ENCODE data around the gene RFFL.

Gene RFFL

GRCh38 chr17:35062308-35062707 lies 1.2 kb downstream of the RFFL start:
- Histone ChIP-seq H3K36me3 (ENCODE audit: control insufficient read depth, insufficient read depth, low read length) (no peaks in the 10 kb centered on the region), H3K4me1 (ENCODE audit: control insufficient read depth, insufficient read depth, low read length) (peaks cover 35% of the 10 kb centered on the region), H3K9me3 (ENCODE audit: control insufficient read depth, insufficient read depth, low read depth, low read length) (no peaks in the 10 kb centered on the region), H3K27me3 (ENCODE audit: control insufficient read depth, insufficient read depth, low read length) (no peaks in the 10 kb centered on the region), H3K27ac (ENCODE audit: low read depth, low read length) (peak overlapping the region; percentile 93; the same call in 1 of the 2 replicates), H3K4me3 (ENCODE audit: low read depth, low read length) (no peak overlapping the region), H3K9ac (ENCODE audit: low read length) (no peak overlapping the region)

- Histone ChIP-seq H3K36me3 (ENCODE audit: control insufficient read depth, insufficient read depth, low read length) (no peaks in the 10 kb centered on the region), H3K4me1 (ENCODE audit: control insufficient read depth, insufficient read depth, low read length) (peaks cover 15% of the 10 kb centered on the region), H3K9me3 (ENCODE audit: control insufficient read depth, insufficient read depth, low read depth, low read length) (no peaks in the 10 kb centered on the region), H3K4me3 (ENCODE audit: low read depth, low read length) (no peak overlapping the region), H3K27ac (ENCODE audit: low read depth, low read length) (no peak overlapping the region), H3K27me3 (ENCODE audit: control insufficient read depth, insufficient read depth, low read length) (no peaks in the 10 kb centered on the region), H3K9ac (ENCODE audit: low read length) (no peak overlapping the region)
These were observed 6.1 kb downstream of the RFFL start for GRCh38 chr17:35057332-35057915.

- Histone ChIP-seq H3K9ac (ENCODE audit: low read length) (no peak overlapping the region), H3K4me3 (ENCODE audit: low read depth, low read length) (no peak overlapping the region), H3K4me1 (ENCODE audit: control insufficient read depth, insufficient read depth, low read length) (peaks cover 23% of the 10 kb centered on the region), H3K27ac (ENCODE audit: low read depth, low read length) (no peak overlapping the region), H3K36me3 (ENCODE audit: control insufficient read depth, insufficient read depth, low read length) (no peaks in the 10 kb centered on the region), H3K27me3 (ENCODE audit: control insufficient read depth, insufficient read depth, low read length) (no peaks in the 10 kb centered on the region), H3K9me3 (ENCODE audit: control insufficient read depth, insufficient read depth, low read depth, low read length) (no peaks in the 10 kb centered on the region)
These were observed 7.5 kb downstream of the RFFL start for GRCh38 chr17:35056013-35056412.

DNA sequence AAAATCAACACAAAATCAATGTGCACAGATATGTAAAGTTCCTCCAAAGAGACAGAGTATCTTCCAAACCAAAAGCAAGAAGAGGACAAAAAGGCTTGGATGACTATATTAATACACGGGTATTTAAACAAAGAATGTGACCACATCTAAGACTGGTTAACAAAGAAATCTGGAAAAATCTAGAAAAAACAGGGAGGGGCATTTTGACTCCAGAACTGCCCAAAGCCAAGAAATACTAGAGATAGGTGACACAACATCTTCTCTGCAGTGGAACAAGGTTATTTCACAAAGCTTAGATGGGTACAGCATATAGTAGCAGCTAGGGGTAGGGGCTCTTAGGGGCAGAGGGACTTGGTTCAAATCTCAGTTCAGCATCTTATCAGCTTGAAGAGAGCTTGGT lies 10.3 kb downstream of the RFFL start:
- Histone ChIP-seq H3K27me3 (ENCODE audit: control insufficient read depth, insufficient read depth, low read length) (no peaks in the 10 kb centered on the region), H3K4me3 (ENCODE audit: low read depth, low read length) (no peak overlapping the region), H3K9ac (ENCODE audit: low read length) (no peak overlapping the region), H3K4me1 (ENCODE audit: control insufficient read depth, insufficient read depth, low read length) (peaks cover 24% of the 10 kb centered on the region), H3K9me3 (ENCODE audit: control insufficient read depth, insufficient read depth, low read depth, low read length) (no peaks in the 10 kb centered on the region), H3K27ac (ENCODE audit: low read depth, low read length) (no peak overlapping the region), H3K36me3 (ENCODE audit: control insufficient read depth, insufficient read depth, low read length) (no peaks in the 10 kb centered on the region)

- H3K9ac ChIP-seq (ENCODE audit: low read length) = no peak overlapping the region
- H3K4me3 ChIP-seq (ENCODE audit: low read depth, low read length) = no peak overlapping the region
- peaks cover 24% of the 10 kb centered on the region for H3K4me1 ChIP-seq (ENCODE audit: control insufficient read depth, insufficient read depth, low read length)
- H3K9me3 ChIP-seq (ENCODE audit: control insufficient read depth, insufficient read depth, low read depth, low read length) = no peaks in the 10 kb centered on the region
- H3K36me3 ChIP-seq (ENCODE audit: control insufficient read depth, insufficient read depth, low read length) = no peaks in the 10 kb centered on the region
- H3K27me3 ChIP-seq (ENCODE audit: control insufficient read depth, insufficient read depth, low read length) = no peaks in the 10 kb centered on the region
- H3K27ac ChIP-seq (ENCODE audit: low read depth, low read length) = no peak overlapping the region
These were observed 10.7 kb downstream of the RFFL start for GRCh38 chr17:35052780-35053179.

GRCh38 chr17:35052241-35052610 lies 11.3 kb downstream of the RFFL start:
- no peak overlapping the region for H3K27ac ChIP-seq (ENCODE audit: low read depth, low read length)
- H3K4me1 ChIP-seq (ENCODE audit: control insufficient read depth, insufficient read depth, low read length) = peaks cover 24% of the 10 kb centered on the region
- no peak overlapping the region for H3K4me3 ChIP-seq (ENCODE audit: low read depth, low read length)
- H3K36me3 ChIP-seq (ENCODE audit: control insufficient read depth, insufficient read depth, low read length) = no peaks in the 10 kb centered on the region
- H3K9me3 ChIP-seq (ENCODE audit: control insufficient read depth, insufficient read depth, low read depth, low read length) = no peaks in the 10 kb centered on the region
- H3K27me3 ChIP-seq (ENCODE audit: control insufficient read depth, insufficient read depth, low read length) = no peaks in the 10 kb centered on the region
- no peak overlapping the region for H3K9ac ChIP-seq (ENCODE audit: low read length)

GRCh38 chr17:35051579-35052240 lies 11.8 kb downstream of the RFFL start:
- H3K27me3 ChIP-seq (ENCODE audit: control insufficient read depth, insufficient read depth, low read length) = no peaks in the 10 kb centered on the region
- no peak overlapping the region for H3K27ac ChIP-seq (ENCODE audit: low read depth, low read length)
- H3K36me3 ChIP-seq (ENCODE audit: control insufficient read depth, insufficient read depth, low read length) = no peaks in the 10 kb centered on the region
- H3K9ac ChIP-seq (ENCODE audit: low read length) = no peak overlapping the region
- no peaks in the 10 kb centered on the region for H3K9me3 ChIP-seq (ENCODE audit: control insufficient read depth, insufficient read depth, low read depth, low read length)
- H3K4me3 ChIP-seq (ENCODE audit: low read depth, low read length) = no peak overlapping the region
- H3K4me1 ChIP-seq (ENCODE audit: control insufficient read depth, insufficient read depth, low read length) = peaks cover 24% of the 10 kb centered on the region

- Histone ChIP-seq H3K4me1 (ENCODE audit: control insufficient read depth, insufficient read depth, low read length) (peaks cover 27% of the 10 kb centered on the region), H3K36me3 (ENCODE audit: control insufficient read depth, insufficient read depth, low read length) (no peaks in the 10 kb centered on the region), H3K27me3 (ENCODE audit: control insufficient read depth, insufficient read depth, low read length) (no peaks in the 10 kb centered on the region), H3K4me3 (ENCODE audit: low read depth, low read length) (no peak overlapping the region), H3K27ac (ENCODE audit: low read depth, low read length) (no peak overlapping the region), H3K9me3 (ENCODE audit: control insufficient read depth, insufficient read depth, low read depth, low read length) (no peaks in the 10 kb centered on the region), H3K9ac (ENCODE audit: low read length) (no peak overlapping the region)
These were observed 12.3 kb downstream of the RFFL start for GRCh38 chr17:35051183-35051578.

DNA sequence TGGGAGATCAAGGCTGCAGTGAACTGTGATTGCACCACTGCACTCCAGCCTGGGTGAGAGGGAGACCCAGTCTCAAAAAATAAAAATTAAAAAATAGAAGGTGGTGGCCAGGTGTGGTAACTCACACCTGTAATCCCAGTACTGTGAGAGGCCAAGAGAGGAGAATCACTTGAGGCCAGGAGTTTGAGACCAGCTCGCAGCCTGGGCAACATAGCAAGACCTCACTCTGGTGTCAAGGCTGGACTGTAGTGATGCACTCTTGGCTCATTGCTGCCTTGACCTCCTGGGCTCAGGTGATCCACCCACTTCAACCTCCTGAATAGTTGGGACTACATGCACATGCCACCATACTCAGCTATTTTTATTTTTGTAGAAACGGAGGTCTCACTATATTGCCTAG lies 13.3 kb downstream of the RFFL start:
- Histone ChIP-seq H3K27ac (ENCODE audit: low read depth, low read length) (no peak overlapping the region), H3K27me3 (ENCODE audit: control insufficient read depth, insufficient read depth, low read length) (no peaks in the 10 kb centered on the region), H3K4me3 (ENCODE audit: low read depth, low read length) (no peak overlapping the region), H3K4me1 (ENCODE audit: control insufficient read depth, insufficient read depth, low read length) (peaks cover 20% of the 10 kb centered on the region), H3K36me3 (ENCODE audit: control insufficient read depth, insufficient read depth, low read length) (no peaks in the 10 kb centered on the region), H3K9ac (ENCODE audit: low read length) (no peak overlapping the region), H3K9me3 (ENCODE audit: control insufficient read depth, insufficient read depth, low read depth, low read length) (no peaks in the 10 kb centered on the region)

- no peak overlapping the region for H3K4me3 ChIP-seq (ENCODE audit: low read depth, low read length)
These were observed 14.7 kb downstream of the RFFL start for GRCh38 chr17:35048685-35049379.

DNA sequence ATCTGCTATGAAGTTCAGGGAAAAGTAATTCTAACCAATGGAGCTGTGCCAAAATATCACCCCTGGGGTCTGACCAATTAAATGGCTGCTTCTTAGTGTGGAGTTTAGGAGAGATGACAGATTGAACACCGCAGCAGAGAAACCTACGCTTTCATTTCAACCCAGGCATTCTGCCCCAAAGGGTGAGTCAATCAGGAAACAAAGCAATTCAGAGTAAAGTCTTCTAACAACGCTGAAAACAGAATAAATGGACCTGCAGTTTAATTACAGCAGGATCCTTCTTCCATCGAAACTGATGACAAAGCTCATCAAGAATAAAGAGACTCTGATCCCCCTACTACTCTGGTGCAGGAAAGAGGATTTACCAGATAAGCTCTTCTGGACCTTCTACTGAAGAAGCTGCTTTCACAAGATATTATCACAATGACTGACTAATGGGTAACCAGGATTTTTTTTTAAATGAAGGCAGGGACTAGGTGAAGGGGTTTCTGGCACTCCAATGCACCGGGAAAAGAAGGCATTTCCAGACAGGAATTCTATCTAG lies 16.7 kb downstream of the RFFL start:
- Histone ChIP-seq H3K36me3 (ENCODE audit: control insufficient read depth, insufficient read depth, low read length) (no peaks in the 10 kb centered on the region), H3K9ac (ENCODE audit: low read length) (no peak overlapping the region), H3K9me3 (ENCODE audit: control insufficient read depth, insufficient read depth, low read depth, low read length) (no peaks in the 10 kb centered on the region), H3K4me3 (ENCODE audit: low read depth, low read length) (no peak overlapping the region), H3K4me1 (ENCODE audit: control insufficient read depth, insufficient read depth, low read length) (peaks cover 12% of the 10 kb centered on the region; the same call in 1 of the 2 replicates), H3K27ac (ENCODE audit: low read depth, low read length) (no peak overlapping the region), H3K27me3 (ENCODE audit: control insufficient read depth, insufficient read depth, low read length) (no peaks in the 10 kb centered on the region)

More at GRCh38 chr17:35048685-35049379, 14.7 kb downstream of the RFFL start:
- H3K9ac ChIP-seq (ENCODE audit: low read length) = no peak overlapping the region
- no peaks in the 10 kb centered on the region for H3K9me3 ChIP-seq (ENCODE audit: control insufficient read depth, insufficient read depth, low read depth, low read length)
- H3K27ac ChIP-seq (ENCODE audit: low read depth, low read length) = no peak overlapping the region
- no peaks in the 10 kb centered on the region for H3K36me3 ChIP-seq (ENCODE audit: control insufficient read depth, insufficient read depth, low read length)
- H3K27me3 ChIP-seq (ENCODE audit: control insufficient read depth, insufficient read depth, low read length) = no peaks in the 10 kb centered on the region
- H3K4me1 ChIP-seq (ENCODE audit: control insufficient read depth, insufficient read depth, low read length) = peaks cover 20% of the 10 kb centered on the region
